HG03159 (cell line): Measurements from ENCODE around the gene USP49.

Source experiments
- ATAC-seq: cut with Tn5 transposase; IDR thresholded peaks from one replicate; pipeline ENCODE4 v1.9.1; 2021; ENCODE audit warnings: mild to moderate bottlenecking, moderate library complexity; ENCODE audit not compliant: unreplicated experiment

USP49 gene

DNA sequence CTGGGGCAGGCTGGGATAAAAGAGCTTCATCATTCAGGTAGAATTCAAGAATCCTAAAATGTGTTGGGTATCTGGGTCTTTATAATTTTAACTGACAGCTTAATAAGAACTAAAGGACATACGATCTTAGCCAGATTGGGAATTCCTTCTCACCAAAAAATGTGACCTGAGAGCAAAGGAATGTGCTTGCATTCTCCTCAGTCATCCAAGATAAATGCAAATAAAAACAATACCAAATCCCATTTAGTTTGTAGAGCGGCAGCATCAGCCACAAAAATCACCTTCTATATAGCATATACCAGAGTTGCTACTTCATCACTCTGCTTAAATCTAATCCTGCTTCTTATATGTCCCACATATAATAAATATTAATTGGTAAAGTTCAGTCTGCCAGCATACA is 16.9 kb downstream of the USP49 start:
- ATAC-seq, result no peak

DNA sequence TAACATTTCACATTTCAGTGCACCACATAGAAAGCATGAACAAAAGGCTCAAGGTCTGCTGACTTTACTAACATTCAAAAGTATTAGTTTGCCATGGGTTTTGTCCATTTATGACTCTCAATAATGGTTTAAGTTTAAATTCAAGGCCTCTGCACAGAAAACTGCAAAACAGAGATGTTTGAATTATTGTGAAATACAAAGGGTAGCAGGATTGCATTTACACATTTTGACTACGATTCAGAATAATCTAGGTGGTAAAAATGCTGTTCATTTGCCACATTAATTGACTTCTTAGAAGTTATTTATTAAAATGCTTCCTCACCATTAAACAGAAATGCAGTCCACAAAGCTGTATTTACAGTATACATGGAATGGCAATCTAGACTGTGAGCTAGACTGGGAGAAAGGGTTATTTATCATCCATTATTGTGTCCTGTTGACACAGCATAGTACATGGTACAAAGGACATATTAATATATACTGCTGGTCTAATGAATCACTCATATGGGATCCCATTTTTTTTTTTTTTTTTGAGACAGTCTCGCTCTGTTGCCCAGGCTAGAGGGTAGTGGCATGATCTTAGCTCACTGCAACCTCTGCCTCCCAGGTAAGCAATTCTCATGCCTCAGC is 18.0 kb downstream of the USP49 start:
- no peak for ATAC-seq

- ATAC-seq, result no peak
Measured at GRCh38 chr6:41874741-41875140, 20.4 kb downstream of the USP49 start.

DNA sequence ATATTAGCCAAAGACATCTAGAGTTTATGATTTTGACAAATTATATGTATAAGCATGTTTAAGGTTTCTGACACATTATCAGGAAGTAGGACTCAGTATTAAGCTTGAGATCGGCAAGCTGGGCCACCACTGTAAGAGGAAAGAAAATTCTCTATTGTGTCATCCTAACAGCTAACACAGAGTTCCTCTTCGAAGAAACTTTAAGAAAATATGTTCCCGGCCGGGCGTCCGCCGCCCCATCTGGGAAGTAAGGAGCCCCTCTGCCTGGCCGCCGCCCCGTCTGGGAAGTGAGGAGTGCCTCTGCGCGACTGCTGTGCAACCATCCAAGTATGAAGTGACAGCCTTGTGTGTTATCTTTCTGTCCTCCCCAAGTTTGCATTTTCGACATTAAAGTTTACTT is 23.0 kb downstream of the USP49 start:
- ATAC-seq, result no peak

DNA sequence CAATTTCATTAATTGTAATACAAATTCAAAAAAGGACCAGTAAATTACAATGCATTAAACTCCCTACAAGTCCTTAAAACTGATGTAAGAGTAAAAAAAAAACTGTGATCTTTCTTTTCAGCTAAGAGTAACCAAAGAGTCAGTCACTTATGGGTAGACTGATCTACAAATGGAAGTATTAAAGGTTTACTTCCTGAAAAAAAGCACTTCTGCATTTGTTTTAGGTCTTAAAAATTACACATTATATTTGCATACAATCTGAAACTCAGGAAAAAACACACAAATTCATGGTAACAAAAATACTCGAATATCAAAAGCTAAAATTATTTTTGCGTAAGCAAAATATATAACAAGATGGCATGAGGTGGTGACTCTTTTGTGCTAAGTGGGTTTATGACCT is 23.5 kb downstream of the USP49 start:
- no peak for ATAC-seq

- ATAC-seq, result no peak
Measured at GRCh38 chr6:41859356-41859755, 35.8 kb downstream of the USP49 start.

GRCh38 chr6:41858703-41859102 is 36.5 kb downstream of the USP49 start:
- no peak for ATAC-seq

DNA sequence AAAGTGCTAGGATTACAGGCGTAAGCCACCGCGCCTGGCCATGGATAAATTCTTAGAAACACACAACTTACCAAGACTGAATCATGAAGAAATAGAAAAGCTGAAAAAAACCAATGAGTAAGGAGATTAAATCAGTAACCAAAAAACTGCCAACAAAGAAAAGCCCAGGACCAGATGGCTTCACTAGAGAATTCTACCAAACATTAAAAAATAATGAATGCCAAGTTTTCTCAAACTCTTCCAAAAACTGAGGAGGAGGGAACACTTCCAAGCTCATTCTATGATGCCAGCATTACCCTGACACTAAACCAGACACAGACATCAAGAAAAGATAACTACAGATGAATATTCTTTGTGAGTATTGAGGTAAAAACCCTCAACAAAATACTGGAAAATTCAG is 44.3 kb downstream of the USP49 start:
- ATAC-seq, result no peak

GRCh38 chr6:41846666-41847237 is 48.4 kb downstream of the USP49 start:
- no peak for ATAC-seq

DNA sequence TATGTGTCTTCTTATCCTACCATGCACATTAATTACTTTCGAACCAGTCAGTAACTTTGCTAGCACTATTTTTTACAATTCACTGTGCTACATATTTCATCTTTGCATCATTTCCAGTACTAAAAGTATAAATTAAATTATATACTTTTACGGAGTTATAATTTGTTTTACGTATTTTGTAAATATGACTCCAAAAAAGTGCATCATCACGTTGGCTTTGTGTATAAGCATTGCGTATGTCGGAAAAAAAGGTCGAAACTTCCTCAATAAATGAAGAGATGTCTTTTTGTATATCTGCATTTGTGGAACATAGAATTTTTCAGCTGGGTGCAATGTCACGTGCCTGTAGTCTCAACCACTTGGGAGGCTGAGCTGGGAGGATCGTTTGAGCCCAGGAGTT is 52.0 kb downstream of the USP49 start:
- no peak for ATAC-seq

GRCh38 chr6:41840326-41840725 is 54.8 kb downstream of the USP49 start:
- ATAC-seq, result no peak

DNA sequence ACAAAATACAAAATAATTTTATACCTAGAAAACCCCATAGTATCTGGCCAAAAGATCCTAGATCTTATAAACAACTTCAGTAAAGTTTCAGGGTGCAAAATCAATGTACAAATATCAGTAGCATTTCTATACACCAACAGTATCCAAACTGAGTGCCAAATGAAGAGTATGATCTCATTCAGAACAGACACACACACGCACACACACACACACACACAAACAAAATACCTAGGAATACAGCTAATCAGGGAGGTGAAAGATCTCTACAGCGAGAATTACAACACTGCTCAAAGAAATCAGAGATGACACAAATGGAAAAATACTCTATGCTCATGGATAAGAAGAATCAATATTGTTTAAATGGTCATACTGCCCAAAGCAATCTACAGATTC is 58.5 kb downstream of the USP49 start:
- no peak for ATAC-seq

DNA sequence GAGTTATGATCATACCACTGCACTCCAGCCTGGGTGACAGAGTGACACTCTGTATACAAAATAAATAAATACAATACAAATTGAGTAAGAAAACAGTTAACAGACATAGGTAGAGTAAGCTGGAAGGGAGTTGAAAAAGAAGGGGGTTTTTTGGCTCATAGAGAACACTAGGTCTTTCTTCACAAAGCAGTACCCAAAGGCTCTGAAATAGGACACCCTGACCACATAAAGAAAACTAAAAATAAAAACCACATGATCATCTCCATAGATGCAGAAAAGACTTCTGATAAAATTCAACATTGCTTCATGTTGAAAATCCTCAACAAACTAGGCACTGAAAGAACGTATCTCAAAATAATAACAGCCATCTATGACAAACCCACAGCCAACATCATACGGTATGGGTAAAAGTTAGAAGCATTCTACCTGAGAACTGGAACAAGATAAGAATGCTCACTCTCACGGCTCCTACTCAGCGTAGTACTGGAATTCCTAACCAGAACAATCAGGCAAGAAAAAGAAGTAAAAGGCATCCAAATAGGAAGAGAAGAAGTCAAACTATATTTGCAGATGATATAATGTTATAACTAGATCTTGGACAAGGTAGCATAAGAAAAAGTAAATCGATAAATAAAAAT is 59.0 kb downstream of the USP49 start:
- ATAC-seq, result no peak

DNA sequence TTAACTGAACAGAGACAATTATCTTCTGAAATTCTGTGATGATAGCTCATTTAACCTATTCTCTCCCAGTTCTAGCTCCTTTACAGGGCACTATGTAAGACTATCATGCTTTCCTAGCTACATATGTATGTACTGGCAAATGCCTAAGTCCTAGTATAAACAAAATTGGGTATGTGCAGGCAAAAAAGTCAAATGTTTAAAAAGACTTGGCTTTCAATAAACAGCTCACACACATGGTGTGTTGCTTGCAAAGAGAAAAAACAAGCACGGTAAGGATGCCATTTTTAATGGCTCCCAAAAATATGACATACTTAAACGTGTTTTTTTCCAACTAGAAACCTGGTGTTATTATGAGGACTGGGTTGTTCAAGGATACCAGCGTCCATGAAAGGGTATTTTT is 62.9 kb downstream of the USP49 start:
- no peak for ATAC-seq

DNA sequence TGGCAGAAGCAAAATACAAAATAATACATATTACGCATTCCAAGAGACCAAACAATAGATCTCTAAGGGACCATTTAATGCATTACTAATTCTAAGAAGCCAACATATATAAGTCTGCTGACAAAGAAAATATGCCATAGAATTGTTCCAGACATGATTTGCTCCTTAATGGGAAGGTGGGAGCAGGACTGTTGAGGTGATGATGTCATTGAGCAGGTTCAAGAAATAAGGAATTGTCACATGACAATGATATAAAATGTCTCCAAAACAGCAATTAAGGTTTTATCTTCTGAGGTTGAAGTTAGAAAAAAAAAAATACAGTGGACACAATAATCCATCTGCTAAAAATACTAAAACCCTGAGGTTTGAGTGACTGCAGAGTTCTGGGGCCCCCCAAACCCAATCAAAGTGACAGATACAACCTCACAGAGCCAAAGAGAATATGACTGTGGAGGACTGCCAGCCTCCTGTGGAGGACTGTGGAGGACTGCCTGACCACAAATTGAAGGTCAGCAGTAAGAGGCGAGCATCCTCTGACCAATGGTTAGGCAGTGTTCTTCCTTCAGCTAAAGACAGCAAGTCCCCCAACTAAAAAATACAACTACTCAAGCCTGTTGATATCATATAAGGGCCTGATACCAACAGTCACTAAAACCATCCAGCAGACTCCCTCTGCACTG is 68.7 kb downstream of the USP49 start:
- ATAC-seq, result no peak

GRCh38 chr6:41824571-41825569 is 70.3 kb downstream of the USP49 start:
- no peak for ATAC-seq

- no peak for ATAC-seq
Measured at GRCh38 chr6:41823178-41823577, 72.0 kb downstream of the USP49 start.

DNA sequence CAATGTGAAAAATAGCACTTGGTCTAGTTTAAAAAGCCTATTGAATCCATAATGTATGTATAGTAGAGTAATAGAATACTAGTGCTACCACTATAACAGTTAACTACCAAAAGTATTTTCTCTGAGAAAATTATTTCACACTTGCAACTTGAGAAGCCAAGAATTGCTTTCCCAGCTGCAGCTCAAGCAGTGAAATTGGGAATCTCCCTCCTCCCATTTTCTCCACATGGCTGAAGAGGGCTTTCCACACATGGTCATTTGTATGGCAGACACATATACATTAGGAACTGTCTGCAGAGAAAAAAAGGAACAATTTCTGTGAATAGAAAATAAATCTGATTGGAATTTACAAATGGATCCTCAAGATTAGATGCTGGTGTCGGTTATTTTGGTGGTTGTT is 73.2 kb downstream of the USP49 start:
- no peak for ATAC-seq

DNA sequence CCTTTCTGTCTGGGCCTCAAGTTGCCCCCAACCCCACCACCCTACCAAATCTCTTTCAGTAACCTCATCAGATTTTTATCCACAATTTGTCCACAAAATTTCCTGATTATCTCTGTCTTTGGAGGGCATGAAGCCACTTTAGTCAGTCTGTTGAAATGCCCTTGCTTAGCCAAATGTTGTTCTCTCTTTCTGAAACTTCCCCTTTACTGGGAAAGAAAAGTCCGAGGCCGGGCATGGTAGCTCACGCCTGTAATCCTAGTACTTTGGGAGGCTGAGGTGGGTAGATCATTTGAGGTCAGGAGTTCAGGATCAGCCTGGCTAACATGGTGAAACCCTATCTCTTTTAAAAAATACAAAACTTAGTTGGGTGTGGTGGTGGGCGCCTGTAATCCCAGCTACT is 73.9 kb downstream of the USP49 start:
- ATAC-seq, result no peak

DNA sequence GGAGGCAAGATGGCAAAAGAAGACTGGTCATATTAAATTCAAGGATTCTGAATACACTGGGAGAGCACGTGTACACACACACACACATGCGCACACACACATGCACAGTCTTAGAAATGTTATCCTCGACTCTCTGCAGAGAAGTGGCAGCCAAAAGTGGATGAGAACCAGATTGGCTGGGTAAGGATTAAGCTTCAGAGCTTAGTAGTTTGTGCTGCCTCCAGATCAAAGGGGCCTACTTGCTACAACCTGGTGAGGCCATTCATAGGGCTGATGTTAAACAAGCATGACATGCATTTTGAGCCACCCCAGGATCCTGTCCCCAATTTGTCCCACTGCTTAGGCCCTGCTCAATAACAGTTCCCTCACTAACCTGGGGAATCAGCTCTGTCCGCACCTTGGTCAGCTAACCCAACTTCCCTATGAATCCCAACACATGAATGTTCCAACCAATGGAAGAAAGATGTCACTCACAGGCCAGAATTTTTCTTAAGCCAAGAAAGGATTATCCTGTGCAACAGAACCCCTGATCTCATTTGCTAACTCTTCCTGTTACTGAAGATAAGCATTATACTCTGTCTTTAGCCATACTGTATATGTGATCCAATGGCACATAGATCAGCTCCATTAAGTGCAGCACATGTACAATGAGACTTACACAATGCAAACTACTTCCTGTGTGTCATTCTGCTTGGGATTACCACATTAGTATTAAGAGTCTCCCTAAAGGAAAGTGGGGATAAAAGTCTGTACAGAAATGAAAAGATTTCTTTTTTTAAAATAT is 76.7 kb downstream of the USP49 start:
- no peak for ATAC-seq
